ENCODE results near the gene FADS3.

Gene FADS3

GRCh38 chr11:61854966-61855714, 36.2 kb downstream of the FADS3 start:
- DNase-seq = no peak

- DNase-seq = no peak
Measured at GRCh38 chr11:61854206-61854895, 37.0 kb downstream of the FADS3 start.

GRCh38 chr11:61853698-61854169, 37.6 kb downstream of the FADS3 start:
- DNase-seq = no peak

- DNase-seq = no peak
Measured at GRCh38 chr11:61851900-61852295, 39.4 kb downstream of the FADS3 start.

GRCh38 chr11:61851113-61851899, 40.0 kb downstream of the FADS3 start:
- DNase-seq = no peak

GRCh38 chr11:61850687-61851086, 40.7 kb downstream of the FADS3 start:
- no peak for DNase-seq

GRCh38 chr11:61848631-61849030, 42.7 kb downstream of the FADS3 start:
- DNase-seq = no peak

GRCh38 chr11:61847914-61848581, 43.3 kb downstream of the FADS3 start:
- DNase-seq = no peak

- no peak for DNase-seq
Measured at GRCh38 chr11:61846362-61847020, 44.9 kb downstream of the FADS3 start.

GRCh38 chr11:61844909-61845565, 46.3 kb downstream of the FADS3 start:
- no peak for DNase-seq

GRCh38 chr11:61842528-61842820, 48.9 kb downstream of the FADS3 start:
- no peak for DNase-seq

GRCh38 chr11:61841636-61842527, 49.5 kb downstream of the FADS3 start:
- no peak for DNase-seq

GRCh38 chr11:61840371-61840770, 51.0 kb downstream of the FADS3 start:
- DNase-seq = no peak

- no peak for DNase-seq
Measured at GRCh38 chr11:61839742-61840141, 51.6 kb downstream of the FADS3 start.

GRCh38 chr11:61838921-61839320, 52.4 kb downstream of the FADS3 start:
- no peak for DNase-seq

GRCh38 chr11:61838501-61838900, 52.8 kb downstream of the FADS3 start:
- DNase-seq = no peak

- no peak for DNase-seq
Measured at GRCh38 chr11:61837411-61838005, 53.8 kb downstream of the FADS3 start.

GRCh38 chr11:61836193-61836592, 55.2 kb downstream of the FADS3 start:
- DNase-seq = no peak

GRCh38 chr11:61834278-61835048, 56.9 kb downstream of the FADS3 start:
- DNase-seq = peak; percentile 51

- DNase-seq = no peak
Measured at GRCh38 chr11:61833926-61834277, 57.4 kb downstream of the FADS3 start.

All from NCI-H146 (cell line).